Nephron (organoid): Measurements from ENCODE around the gene MALAT1.
"Not testable (repeated sequence)": the region's sequence is repeated elsewhere in the genome, so short reads cannot be mapped to it uniquely, and the experiment has no call there.

ENCODE experiments used
- H3K27ac Mint-ChIP-seq, 3 experiments: 2 replicates each; pipeline ENCODE4 v1.8.0; 2020; ENCODE audit warnings: mixed read lengths in 3 of 3, mild to moderate bottlenecking in 2 of 3, moderate library complexity in 1 of 3
- H3K27me3 Mint-ChIP-seq: 2 replicates; pipeline ENCODE4 v1.8.0; 2021; ENCODE audit warnings: low read depth, mild to moderate bottlenecking, moderate library complexity, mixed read lengths
- H3K36me3 Mint-ChIP-seq: 2 replicates; pipeline ENCODE4 v1.8.0; 2020; ENCODE audit warnings: low read depth, mixed read lengths
- H3K4me1 Mint-ChIP-seq: 2 replicates; pipeline ENCODE4 v1.8.0; 2020; ENCODE audit warnings: mixed read lengths
- H3K4me3 Mint-ChIP-seq, 3 experiments: 2 replicates each; pipeline ENCODE4 v1.8.0; 2020; ENCODE audit warnings: mild to moderate bottlenecking in 3 of 3, mixed read lengths in 3 of 3, moderate library complexity in 2 of 3
- H3K9me3 Mint-ChIP-seq: 2 replicates; pipeline ENCODE4 v1.8.0; 2020; ENCODE audit warnings: mixed read lengths
- TF ChIP-seq, protein P1 (sequence below), 3 experiments: fragments of 200-600 bp; sonication (generic); IDR thresholded peaks; one replicate each; pipeline ENCODE4 v1.5.0; 2021; ENCODE audit warnings: antibody characterized with exemption in 3 of 3; ENCODE audit not compliant: unreplicated experiment in 3 of 3

The MALAT1 gene

GRCh38 chr11:65498977-65499712 is at the start of gene MALAT1:
MALAT1 (plus strand) TSS chr11:65499045.
- no peak within 1 kb of the TSS for H3K4me3 Mint-ChIP-seq
- no peaks in the 10 kb centered on the region for H3K36me3 Mint-ChIP-seq
- H3K9me3 Mint-ChIP-seq = peaks cover 2% of the 10 kb centered on the region
- TF ChIP-seq, protein P1, sequence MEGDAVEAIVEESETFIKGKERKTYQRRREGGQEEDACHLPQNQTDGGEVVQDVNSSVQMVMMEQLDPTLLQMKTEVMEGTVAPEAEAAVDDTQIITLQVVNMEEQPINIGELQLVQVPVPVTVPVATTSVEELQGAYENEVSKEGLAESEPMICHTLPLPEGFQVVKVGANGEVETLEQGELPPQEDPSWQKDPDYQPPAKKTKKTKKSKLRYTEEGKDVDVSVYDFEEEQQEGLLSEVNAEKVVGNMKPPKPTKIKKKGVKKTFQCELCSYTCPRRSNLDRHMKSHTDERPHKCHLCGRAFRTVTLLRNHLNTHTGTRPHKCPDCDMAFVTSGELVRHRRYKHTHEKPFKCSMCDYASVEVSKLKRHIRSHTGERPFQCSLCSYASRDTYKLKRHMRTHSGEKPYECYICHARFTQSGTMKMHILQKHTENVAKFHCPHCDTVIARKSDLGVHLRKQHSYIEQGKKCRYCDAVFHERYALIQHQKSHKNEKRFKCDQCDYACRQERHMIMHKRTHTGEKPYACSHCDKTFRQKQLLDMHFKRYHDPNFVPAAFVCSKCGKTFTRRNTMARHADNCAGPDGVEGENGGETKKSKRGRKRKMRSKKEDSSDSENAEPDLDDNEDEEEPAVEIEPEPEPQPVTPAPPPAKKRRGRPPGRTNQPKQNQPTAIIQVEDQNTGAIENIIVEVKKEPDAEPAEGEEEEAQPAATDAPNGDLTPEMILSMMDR (IDR thresholded peaks at IDR 0.05; ENCODE audit: unreplicated experiment in 3 of 3) = no peak
- no peak within 1 kb of the TSS for H3K27ac Mint-ChIP-seq
- H3K4me1 Mint-ChIP-seq = peaks cover 24% of the 10 kb centered on the region
- H3K27me3 Mint-ChIP-seq = no peaks in the 10 kb centered on the region

DNA sequence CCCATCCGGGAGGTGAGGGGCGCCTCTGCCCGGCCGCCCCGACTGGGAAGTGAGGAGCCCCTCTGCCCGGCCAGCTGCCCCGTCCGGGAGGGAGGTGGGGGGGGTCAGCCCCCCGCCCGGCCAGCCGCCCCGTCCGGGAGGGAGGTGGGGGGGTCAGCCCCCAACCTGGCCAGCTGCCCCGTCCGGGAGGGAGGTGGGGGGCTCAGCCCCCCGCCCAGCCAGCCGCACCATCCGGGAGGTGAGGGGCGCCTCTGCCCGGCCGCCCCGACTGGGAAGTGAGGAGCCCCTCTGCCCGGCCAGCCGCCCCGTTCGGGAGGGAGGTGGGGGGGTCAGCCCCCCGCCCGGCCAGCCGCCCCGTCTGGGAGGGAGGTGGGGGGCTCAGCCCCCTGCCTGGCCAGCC is 47.5 kb upstream of the MALAT1 start:
- not testable (repeated sequence) for H3K4me3 Mint-ChIP-seq, H3K27ac Mint-ChIP-seq, H3K9me3 Mint-ChIP-seq, H3K27me3 Mint-ChIP-seq
- Mint-ChIP-seq H3K36me3 (peaks cover 16% of the 10 kb centered on the region), H3K4me1 (peaks cover 26% of the 10 kb centered on the region)

DNA sequence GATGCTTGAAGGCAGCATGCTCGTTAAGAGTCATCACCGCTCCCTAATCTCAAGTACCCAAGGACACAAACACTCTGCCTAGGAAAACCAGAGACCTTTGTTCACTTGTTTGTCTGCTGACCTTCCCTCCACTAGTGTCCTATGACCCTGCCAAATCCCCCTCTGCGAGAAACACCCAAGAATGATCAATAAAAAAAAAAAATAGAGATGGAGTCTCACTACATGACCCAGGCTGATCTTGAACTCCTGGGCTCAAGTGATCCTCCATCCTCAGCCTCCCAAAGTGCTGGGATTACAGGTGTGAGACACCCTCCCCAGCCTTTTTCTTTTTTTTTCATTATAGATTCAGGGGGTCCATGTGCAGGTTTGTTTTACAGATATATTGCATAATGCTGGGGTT is 46.6 kb upstream of the MALAT1 start:
- Mint-ChIP-seq H3K4me1 (peaks cover 30% of the 10 kb centered on the region), H3K36me3 (peaks cover 16% of the 10 kb centered on the region), H3K27ac (peak overlapping the region; percentile 49 to 91 (median 86))
- H3K4me3 Mint-ChIP-seq, H3K27me3 Mint-ChIP-seq, H3K9me3 Mint-ChIP-seq: not testable (repeated sequence)

DNA sequence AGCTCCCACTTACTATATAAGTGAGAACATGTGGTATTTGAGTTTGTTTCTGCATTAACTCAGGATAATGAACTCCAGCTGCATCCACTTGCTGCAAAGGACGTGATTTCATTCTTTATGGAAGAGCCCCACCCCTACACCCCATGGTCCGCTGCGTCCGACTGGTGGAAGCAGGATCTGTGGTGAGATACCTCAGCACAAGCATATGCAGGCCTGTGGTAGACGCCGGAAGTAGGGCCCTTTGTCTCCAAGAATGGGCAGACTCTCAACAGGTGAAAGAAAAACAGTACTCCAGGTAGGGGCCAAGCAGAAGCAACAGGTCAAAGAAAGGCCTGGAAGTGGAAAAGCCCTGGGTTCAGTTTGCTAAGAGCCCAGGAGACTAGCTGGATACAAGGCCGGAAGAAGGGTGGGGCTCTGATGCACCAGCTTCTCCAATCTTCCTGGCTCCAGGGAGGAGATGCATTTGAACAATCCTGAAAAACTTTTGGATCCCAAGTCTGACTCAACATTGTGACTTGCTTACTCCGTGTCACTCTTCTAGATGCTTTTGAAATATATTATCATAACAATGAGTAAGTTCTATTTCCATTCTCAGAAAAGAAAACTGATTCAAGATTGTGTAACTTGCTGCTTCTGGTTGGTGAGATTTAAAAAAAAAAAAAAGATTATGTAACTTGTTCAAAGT is 45.9 kb upstream of the MALAT1 start:
- H3K4me1 Mint-ChIP-seq = peaks cover 30% of the 10 kb centered on the region
- peak overlapping the region; percentile 19 to 68 (median 56) for H3K4me3 Mint-ChIP-seq
- TF ChIP-seq, protein P1 (IDR thresholded peaks at IDR 0.05; ENCODE audit: unreplicated experiment in 3 of 3) = no peak

GRCh38 chr11:65454311-65454695 is 44.5 kb upstream of the MALAT1 start:
- Mint-ChIP-seq H3K36me3 (peaks cover 11% of the 10 kb centered on the region), H3K9me3 (peaks cover 5% of the 10 kb centered on the region), H3K4me3 (peak overlapping the region; percentile 83 to 89 (median 85)), H3K27me3 (peaks cover 3% of the 10 kb centered on the region), H3K4me1 (peaks cover 30% of the 10 kb centered on the region), H3K27ac (peak overlapping the region in 2 of 3 experiments; percentile 74 to 92)
- TF ChIP-seq, protein P1 (IDR thresholded peaks at IDR 0.05; ENCODE audit: unreplicated experiment in 3 of 3) = no peak

More for the DNA sequence above, 45.9 kb upstream of the MALAT1 start:
- Mint-ChIP-seq H3K9me3 (peaks cover 6% of the 10 kb centered on the region), H3K27ac (peak overlapping the region; percentile 49 to 91 (median 86)), H3K36me3 (peaks cover 14% of the 10 kb centered on the region), H3K27me3 (peaks cover 3% of the 10 kb centered on the region)

GRCh38 chr11:65454696-65455456 is 44.0 kb upstream of the MALAT1 start:
- Mint-ChIP-seq H3K36me3 (peaks cover 10% of the 10 kb centered on the region), H3K4me3 (peak overlapping the region; percentile 83 to 89 (median 85)), H3K27ac (peak overlapping the region; percentile 72 to 92 (median 74)), H3K4me1 (peaks cover 30% of the 10 kb centered on the region), H3K27me3 (peaks cover 3% of the 10 kb centered on the region), H3K9me3 (peaks cover 2% of the 10 kb centered on the region)
- TF ChIP-seq, protein P1 (IDR thresholded peaks at IDR 0.05; ENCODE audit: unreplicated experiment in 3 of 3) = no peak
